HCT116 (cell line): ENCODE measurements around the gene ARF5. TPM values are rescaled to one million over a fixed set of nuclear protein-coding genes. Genes with fewer than 3 reads are reported as not detected.

Experiments
- ATAC-seq: fragments of 200-7000 bp; cut with Tn5 transposase; 2 replicates; pipeline ENCODE4 v1.9.1; 2020; ENCODE audit warnings: mild to moderate bottlenecking, moderate library complexity
- BruUV-seq: library from RNA; stranded (reverse); fragments of 400-500 nt; replicated peaks from 2 replicates; lab custom pipeline; 2021; lab: Mats Ljungman, UMichigan
- CTCF ChIA-PET: fragments of 300-600 bp; sonication (Branson Sonifier 250); formaldehyde crosslinking; loops from one replicate; lab custom pipeline; 2021; ENCODE audit warnings: antibody characterized with exemption; lab: Charles Lee
- POLR2A ChIA-PET: fragments of 300-600, 350-600 bp; sonication (Branson Sonifier 250); formaldehyde crosslinking; loops from one replicate; lab custom pipeline; 2021; ENCODE audit warnings: antibody characterized with exemption; lab: Charles Lee
- RAD21 ChIA-PET, 2 experiments: fragments of 300-600 bp; sonication (Branson Sonifier 250); formaldehyde crosslinking; loops; one replicate each; lab custom pipeline; 2023; ENCODE audit warnings: low total read pairs in 2 of 2; ENCODE audit not compliant: uncharacterized antibody in 2 of 2, unreplicated experiment in 2 of 2, low non-redundant PET in 1 of 2; lab: Charles Lee
- DNase-seq: peaks from one replicate; pipeline ENCODE4 v3.0.0-alpha.2; 2010; ENCODE audit warnings: low read depth, low spot score
- H2AFZ ChIP-seq: fragments of 200-600 bp; shearing (Covaris generic), sonication (generic); 2 replicates; pipeline ENCODE4 v1.6.1; 2017; ENCODE audit warnings: low read depth, mixed run types, mixed read lengths, antibody characterized with exemption, low read length; ENCODE audit not compliant: poor library complexity, severe bottlenecking
- H3K27ac ChIP-seq: 2 replicates; pipeline ENCODE4 v1.5.1; 2012; ENCODE audit warnings: low read depth, low read length
- H3K27me3 ChIP-seq: fragments of 200-600 bp; sonication (generic); 2 replicates; pipeline ENCODE4 v1.6.1; 2016; ENCODE audit warnings: mixed run types, low read length, mixed read lengths; ENCODE audit not compliant: insufficient read depth
- H3K36me3 ChIP-seq, 2 experiments: fragments of 200-500 bp in 1 of 2; fragments of 200-600 bp in 1 of 2; sonication (Bioruptor generic) in 1 of 2; sonication (generic) in 1 of 2; 2 replicates each; pipeline versions ENCODE4 v1.5.1 to v1.6.1; 2014 to 2016; ENCODE audit warnings: low read length in 2 of 2, inconsistent platforms in 1 of 2, mixed read lengths in 1 of 2, mixed run types in 1 of 2; ENCODE audit not compliant: insufficient read depth in 2 of 2, control insufficient read depth in 1 of 2
- H3K4me1 ChIP-seq, 2 experiments: fragments of 200-600 bp in 1 of 2; sonication (generic) in 1 of 2; 2 replicates each; pipeline versions ENCODE4 v1.5.1 to v1.6.1; 2012 to 2017; ENCODE audit warnings: low read length in 2 of 2, inconsistent platforms in 1 of 2, mild to moderate bottlenecking in 1 of 2, mixed read lengths in 1 of 2, mixed run types in 1 of 2, moderate library complexity in 1 of 2; ENCODE audit not compliant: insufficient read depth in 2 of 2, control insufficient read depth in 1 of 2
- H3K4me2 ChIP-seq: fragments of 200-600 bp; sonication (generic); 2 replicates; pipeline ENCODE4 v1.6.1; 2017; ENCODE audit warnings: mixed run types, low read length, mixed read lengths
- H3K4me3 ChIP-seq, 2 experiments: fragments of 200-600 bp in 1 of 2; sonication (generic) in 1 of 2; replicated peaks in 1 of 2; 2 replicates each; pipeline ENCODE4 v1.5.1; 2011 to 2016; ENCODE audit warnings: low read length in 2 of 2, control low read depth in 1 of 2, low read depth in 1 of 2, mild to moderate bottlenecking in 1 of 2, mixed read lengths in 1 of 2, mixed run types in 1 of 2
- H3K79me2 ChIP-seq: fragments of 200-600 bp; sonication (generic); 2 replicates; pipeline ENCODE4 v1.6.1; 2017; ENCODE audit warnings: mild to moderate bottlenecking, mixed run types, low read length, moderate library complexity, mixed read lengths; ENCODE audit not compliant: insufficient read depth
- H3K9ac ChIP-seq: fragments of 200-600 bp; sonication (generic); 2 replicates; pipeline ENCODE4 v1.6.1; 2016; ENCODE audit warnings: low read length, mixed read lengths
- H3K9me2 ChIP-seq: fragments of 200-600 bp; sonication (generic), shearing (Covaris generic); 2 replicates; pipeline ENCODE4 v1.6.1; 2017; ENCODE audit warnings: mixed run types, mild to moderate bottlenecking, moderate library complexity; ENCODE audit not compliant: insufficient read depth
- H3K9me3 ChIP-seq, 2 experiments: fragments of 200-500 bp in 1 of 2; fragments of 200-600 bp in 1 of 2; sonication (Bioruptor generic) in 1 of 2; sonication (generic) in 1 of 2; 2 replicates each; pipeline ENCODE4 v1.6.1; 2014 to 2017; ENCODE audit warnings: low read length in 2 of 2, mixed read lengths in 2 of 2, inconsistent platforms in 1 of 2, low read depth in 1 of 2, mild to moderate bottlenecking in 1 of 2, mixed run types in 1 of 2, moderate library complexity in 1 of 2; ENCODE audit not compliant: control insufficient read depth in 1 of 2, insufficient read depth in 1 of 2
- H4K20me1 ChIP-seq: fragments of 200-600 bp; sonication (generic), shearing (Covaris generic); 2 replicates; pipeline ENCODE4 v1.6.1; 2017; ENCODE audit warnings: mixed run types, mild to moderate bottlenecking, moderate library complexity; ENCODE audit not compliant: insufficient read depth
- CBX3 ChIP-seq: IDR thresholded peaks from 2 replicates; pipeline ENCODE4 v1.6.1; 2012; ENCODE audit warnings: low read depth
- FOSL1 ChIP-seq: IDR thresholded peaks from 2 replicates; pipeline ENCODE4 v1.6.1; 2012; ENCODE audit warnings: low read depth
- JUND ChIP-seq: IDR thresholded peaks from 2 replicates; pipeline ENCODE4 v1.6.1; 2012
- RAD21 ChIP-seq: IDR thresholded peaks from 2 replicates; pipeline ENCODE4 v1.6.1; 2012; ENCODE audit warnings: low read depth, mild to moderate bottlenecking
- SIN3A ChIP-seq: IDR thresholded peaks from 2 replicates; pipeline ENCODE4 v1.6.1; 2012; ENCODE audit warnings: low read depth
- YY1 ChIP-seq: IDR thresholded peaks from 2 replicates; pipeline ENCODE4 v1.6.1; 2011; ENCODE audit warnings: low read length, low read depth, moderate library complexity, mild to moderate bottlenecking; ENCODE audit not compliant: insufficient replicate concordance; ENCODE audit errors: extremely low read depth
- ZNF274 ChIP-seq: fragments of 200-500 bp; sonication (Bioruptor generic); IDR thresholded peaks from 2 replicates; pipeline ENCODE4 v1.6.1; 2014; ENCODE audit warnings: mild to moderate bottlenecking, low read depth, low read length, inconsistent platforms
- intact Hi-C: fragments of 100-400 bp; cut with micrococcal nuclease; formaldehyde crosslinking; loops from 2 replicates; pipeline ENCODE4 v1.10.0; 2022
- total RNA-seq: library from RNA; stranded (reverse); gene quantifications from one replicate; pipeline ENCODE4 v1.2.1, GENCODE V29; 2021; ENCODE audit not compliant: unreplicated experiment
- TF ChIP-seq, protein P1 (sequence below), 3 experiments: fragments of 200-600 bp in 1 of 3; sonication (generic) in 1 of 3; IDR thresholded peaks in 2 of 3; conservative IDR thresholded peaks in 1 of 3; 2 replicates each; pipeline ENCODE4 v1.5.1; 2012 to 2017; ENCODE audit warnings: low read depth in 2 of 3, low read length in 2 of 3, antibody characterized with exemption in 1 of 3, borderline replicate concordance in 1 of 3, control low read depth in 1 of 3, mild to moderate bottlenecking in 1 of 3, mixed read lengths in 1 of 3, mixed run types in 1 of 3, moderate library complexity in 1 of 3; ENCODE audit not compliant: insufficient read depth in 1 of 3
- TF ChIP-seq, protein P2 (sequence below): IDR thresholded peaks from 2 replicates; pipeline ENCODE4 v1.6.1; 2012; ENCODE audit warnings: low read depth
- TF ChIP-seq, protein P3 (sequence below): IDR thresholded peaks from 2 replicates; pipeline ENCODE4 v1.6.1; 2012
- TF ChIP-seq, protein P4 (sequence below): IDR thresholded peaks from 2 replicates; pipeline ENCODE4 v1.6.1; 2012

The ARF5 gene
- total RNA-seq, 1 experiment from 2014 or later = 204 TPM

DNA sequence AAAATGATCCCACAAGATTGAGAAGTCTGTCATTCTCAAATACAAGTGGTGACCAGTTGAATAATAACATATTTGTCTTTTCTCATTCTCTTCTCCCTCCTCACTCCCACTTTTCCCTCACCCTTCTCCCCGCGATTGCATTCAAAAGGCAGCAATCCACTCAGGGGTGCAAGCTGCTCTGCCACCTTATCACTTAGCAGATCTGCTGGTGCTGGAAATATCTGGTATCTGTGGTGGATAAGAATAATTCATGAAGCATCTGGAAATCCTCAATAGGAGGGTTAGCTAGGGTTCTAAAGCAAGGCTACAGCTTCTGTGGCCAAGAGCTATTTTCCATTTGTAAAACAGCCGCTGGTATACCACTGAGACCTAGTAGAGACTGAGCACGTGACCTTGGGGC is 46.7 kb upstream of the ARF5 start:
- no peak overlapping the region for H3K4me2 ChIP-seq
- no peak overlapping the region for H3K27ac ChIP-seq
- ChIA-PET POLR2A (no interaction called here), RAD21 (no interaction called here), CTCF (no interaction called here)
- intact Hi-C loops = no loop called here
- H3K9me2 ChIP-seq = no peaks in the 10 kb centered on the region
- no peak overlapping the region for H2AFZ ChIP-seq
- TF ChIP-seq, protein P1, sequence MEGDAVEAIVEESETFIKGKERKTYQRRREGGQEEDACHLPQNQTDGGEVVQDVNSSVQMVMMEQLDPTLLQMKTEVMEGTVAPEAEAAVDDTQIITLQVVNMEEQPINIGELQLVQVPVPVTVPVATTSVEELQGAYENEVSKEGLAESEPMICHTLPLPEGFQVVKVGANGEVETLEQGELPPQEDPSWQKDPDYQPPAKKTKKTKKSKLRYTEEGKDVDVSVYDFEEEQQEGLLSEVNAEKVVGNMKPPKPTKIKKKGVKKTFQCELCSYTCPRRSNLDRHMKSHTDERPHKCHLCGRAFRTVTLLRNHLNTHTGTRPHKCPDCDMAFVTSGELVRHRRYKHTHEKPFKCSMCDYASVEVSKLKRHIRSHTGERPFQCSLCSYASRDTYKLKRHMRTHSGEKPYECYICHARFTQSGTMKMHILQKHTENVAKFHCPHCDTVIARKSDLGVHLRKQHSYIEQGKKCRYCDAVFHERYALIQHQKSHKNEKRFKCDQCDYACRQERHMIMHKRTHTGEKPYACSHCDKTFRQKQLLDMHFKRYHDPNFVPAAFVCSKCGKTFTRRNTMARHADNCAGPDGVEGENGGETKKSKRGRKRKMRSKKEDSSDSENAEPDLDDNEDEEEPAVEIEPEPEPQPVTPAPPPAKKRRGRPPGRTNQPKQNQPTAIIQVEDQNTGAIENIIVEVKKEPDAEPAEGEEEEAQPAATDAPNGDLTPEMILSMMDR (IDR thresholded peaks at IDR 0.05 in 2 of 3, conservative IDR thresholded peaks at IDR 0.05 in 1 of 3; ENCODE audit: borderline replicate concordance in 1 of 3, insufficient read depth in 1 of 3, low read depth in 2 of 3, low read length in 2 of 3) = no peak
- TF ChIP-seq YY1 = no peak
- no peak for TF ChIP-seq FOSL1
- no peak for TF ChIP-seq CBX3
- no peak for TF ChIP-seq JUND
- TF ChIP-seq, protein P2, sequence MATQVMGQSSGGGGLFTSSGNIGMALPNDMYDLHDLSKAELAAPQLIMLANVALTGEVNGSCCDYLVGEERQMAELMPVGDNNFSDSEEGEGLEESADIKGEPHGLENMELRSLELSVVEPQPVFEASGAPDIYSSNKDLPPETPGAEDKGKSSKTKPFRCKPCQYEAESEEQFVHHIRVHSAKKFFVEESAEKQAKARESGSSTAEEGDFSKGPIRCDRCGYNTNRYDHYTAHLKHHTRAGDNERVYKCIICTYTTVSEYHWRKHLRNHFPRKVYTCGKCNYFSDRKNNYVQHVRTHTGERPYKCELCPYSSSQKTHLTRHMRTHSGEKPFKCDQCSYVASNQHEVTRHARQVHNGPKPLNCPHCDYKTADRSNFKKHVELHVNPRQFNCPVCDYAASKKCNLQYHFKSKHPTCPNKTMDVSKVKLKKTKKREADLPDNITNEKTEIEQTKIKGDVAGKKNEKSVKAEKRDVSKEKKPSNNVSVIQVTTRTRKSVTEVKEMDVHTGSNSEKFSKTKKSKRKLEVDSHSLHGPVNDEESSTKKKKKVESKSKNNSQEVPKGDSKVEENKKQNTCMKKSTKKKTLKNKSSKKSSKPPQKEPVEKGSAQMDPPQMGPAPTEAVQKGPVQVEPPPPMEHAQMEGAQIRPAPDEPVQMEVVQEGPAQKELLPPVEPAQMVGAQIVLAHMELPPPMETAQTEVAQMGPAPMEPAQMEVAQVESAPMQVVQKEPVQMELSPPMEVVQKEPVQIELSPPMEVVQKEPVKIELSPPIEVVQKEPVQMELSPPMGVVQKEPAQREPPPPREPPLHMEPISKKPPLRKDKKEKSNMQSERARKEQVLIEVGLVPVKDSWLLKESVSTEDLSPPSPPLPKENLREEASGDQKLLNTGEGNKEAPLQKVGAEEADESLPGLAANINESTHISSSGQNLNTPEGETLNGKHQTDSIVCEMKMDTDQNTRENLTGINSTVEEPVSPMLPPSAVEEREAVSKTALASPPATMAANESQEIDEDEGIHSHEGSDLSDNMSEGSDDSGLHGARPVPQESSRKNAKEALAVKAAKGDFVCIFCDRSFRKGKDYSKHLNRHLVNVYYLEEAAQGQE = no peak
- TF ChIP-seq, protein P3, sequence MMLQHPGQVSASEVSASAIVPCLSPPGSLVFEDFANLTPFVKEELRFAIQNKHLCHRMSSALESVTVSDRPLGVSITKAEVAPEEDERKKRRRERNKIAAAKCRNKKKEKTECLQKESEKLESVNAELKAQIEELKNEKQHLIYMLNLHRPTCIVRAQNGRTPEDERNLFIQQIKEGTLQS = no peak
- TF ChIP-seq RAD21 = no peak
- TF ChIP-seq SIN3A = no peak
- TF ChIP-seq ZNF274 = no peak
- TF ChIP-seq, protein P4, sequence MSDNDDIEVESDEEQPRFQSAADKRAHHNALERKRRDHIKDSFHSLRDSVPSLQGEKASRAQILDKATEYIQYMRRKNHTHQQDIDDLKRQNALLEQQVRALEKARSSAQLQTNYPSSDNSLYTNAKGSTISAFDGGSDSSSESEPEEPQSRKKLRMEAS = no peak
- no peak overlapping the region for H3K4me3 ChIP-seq
- BruUV-seq = no TSS peak
- H4K20me1 ChIP-seq = no peaks in the 10 kb centered on the region
- DNase-seq (no peak), ATAC-seq (no peak)
- peaks cover 20% of the 10 kb centered on the region for H3K27me3 ChIP-seq
- peaks cover 0 to 3% of the 10 kb centered on the region in 2 experiments; a peak in 1 of 4 replicates for H3K9me3 ChIP-seq
- H3K9ac ChIP-seq = no peak overlapping the region
- H3K36me3 ChIP-seq = no peaks in the 10 kb centered on the region
- H3K4me1 ChIP-seq = no peaks in the 10 kb centered on the region
- H3K79me2 ChIP-seq = no peaks in the 10 kb centered on the region
